ENCODE results near the gene MAZ.

- TF ChIP-seq EP300 (IDR thresholded peaks at IDR 0.05; ENCODE audit: borderline replicate concordance) (no peak), CEBPB (IDR thresholded peaks at IDR 0.05) (no peak), TAF1 (IDR thresholded peaks at IDR 0.05; ENCODE audit: low read depth) (no peak), MAX (IDR thresholded peaks at IDR 0.05) (no peak), EGR1 (IDR thresholded peaks at IDR 0.05) (no peak), TEAD4 (IDR thresholded peaks at IDR 0.05) (no peak), TCF12 (IDR thresholded peaks at IDR 0.05; ENCODE audit: low read depth) (no peak), YY1 (IDR thresholded peaks at IDR 0.05; ENCODE audit: low read depth) (no peak), NFIC (IDR thresholded peaks at IDR 0.05) (no peak), RAD21 (IDR thresholded peaks at IDR 0.05; ENCODE audit: low read depth) (no peak)
- TF ChIP-seq, protein P1, sequence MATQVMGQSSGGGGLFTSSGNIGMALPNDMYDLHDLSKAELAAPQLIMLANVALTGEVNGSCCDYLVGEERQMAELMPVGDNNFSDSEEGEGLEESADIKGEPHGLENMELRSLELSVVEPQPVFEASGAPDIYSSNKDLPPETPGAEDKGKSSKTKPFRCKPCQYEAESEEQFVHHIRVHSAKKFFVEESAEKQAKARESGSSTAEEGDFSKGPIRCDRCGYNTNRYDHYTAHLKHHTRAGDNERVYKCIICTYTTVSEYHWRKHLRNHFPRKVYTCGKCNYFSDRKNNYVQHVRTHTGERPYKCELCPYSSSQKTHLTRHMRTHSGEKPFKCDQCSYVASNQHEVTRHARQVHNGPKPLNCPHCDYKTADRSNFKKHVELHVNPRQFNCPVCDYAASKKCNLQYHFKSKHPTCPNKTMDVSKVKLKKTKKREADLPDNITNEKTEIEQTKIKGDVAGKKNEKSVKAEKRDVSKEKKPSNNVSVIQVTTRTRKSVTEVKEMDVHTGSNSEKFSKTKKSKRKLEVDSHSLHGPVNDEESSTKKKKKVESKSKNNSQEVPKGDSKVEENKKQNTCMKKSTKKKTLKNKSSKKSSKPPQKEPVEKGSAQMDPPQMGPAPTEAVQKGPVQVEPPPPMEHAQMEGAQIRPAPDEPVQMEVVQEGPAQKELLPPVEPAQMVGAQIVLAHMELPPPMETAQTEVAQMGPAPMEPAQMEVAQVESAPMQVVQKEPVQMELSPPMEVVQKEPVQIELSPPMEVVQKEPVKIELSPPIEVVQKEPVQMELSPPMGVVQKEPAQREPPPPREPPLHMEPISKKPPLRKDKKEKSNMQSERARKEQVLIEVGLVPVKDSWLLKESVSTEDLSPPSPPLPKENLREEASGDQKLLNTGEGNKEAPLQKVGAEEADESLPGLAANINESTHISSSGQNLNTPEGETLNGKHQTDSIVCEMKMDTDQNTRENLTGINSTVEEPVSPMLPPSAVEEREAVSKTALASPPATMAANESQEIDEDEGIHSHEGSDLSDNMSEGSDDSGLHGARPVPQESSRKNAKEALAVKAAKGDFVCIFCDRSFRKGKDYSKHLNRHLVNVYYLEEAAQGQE (IDR thresholded peaks at IDR 0.05; ENCODE audit: low read depth), result no peak
Measured at GRCh38 chr16:29813644-29814562, 7.6 kb downstream of the MAZ start.

All from Ishikawa (cell line).